ENCODE results near the gene TKFC.

DNA sequence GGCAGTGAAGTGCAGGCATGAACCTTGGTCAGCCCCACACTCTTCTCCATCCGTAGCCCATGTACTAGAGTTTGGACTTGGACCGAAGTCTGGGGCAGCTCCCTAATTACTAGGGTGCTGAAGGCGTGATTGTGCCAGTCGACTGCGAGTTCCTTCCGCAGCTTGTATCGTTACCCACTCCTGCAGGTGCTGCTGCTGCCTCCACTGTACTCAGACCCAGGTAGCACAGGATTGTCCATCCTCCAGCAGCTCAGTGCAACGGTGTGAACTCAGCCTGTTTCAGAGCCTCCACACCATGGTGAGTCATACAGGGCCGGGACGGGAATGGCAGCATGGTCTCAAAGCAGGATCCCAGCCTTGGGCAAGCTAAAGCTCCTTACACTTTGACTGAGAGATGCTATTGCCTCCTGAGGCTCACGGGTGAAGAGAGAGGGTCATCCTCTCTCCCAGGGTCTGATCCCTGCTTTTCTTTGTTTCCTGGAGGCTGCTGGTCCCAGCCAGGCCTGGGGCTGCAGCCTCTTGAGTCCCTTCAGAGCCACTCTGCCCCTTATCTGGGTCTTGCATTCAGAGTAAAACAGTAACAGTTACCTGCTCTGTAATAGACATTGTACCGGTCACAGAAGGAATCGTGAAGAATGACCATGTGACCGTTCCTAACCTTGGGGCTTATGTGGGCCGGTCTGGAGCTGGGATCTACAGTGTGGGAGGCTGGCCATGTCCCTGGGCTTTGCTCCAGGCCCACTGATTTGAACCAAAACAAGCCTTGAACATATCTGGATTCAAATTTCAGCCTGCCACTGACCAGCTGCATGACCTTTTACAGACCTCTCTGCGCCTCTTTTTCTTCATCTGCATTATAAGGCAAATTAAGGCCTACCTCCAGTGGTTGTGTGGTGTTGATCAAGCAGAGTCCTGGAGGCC lies 1.7 kb downstream of the TKFC start:
- no peak for TF ChIP-seq RAD21 (IDR thresholded peaks at IDR 0.05)
- TF ChIP-seq, protein P1, sequence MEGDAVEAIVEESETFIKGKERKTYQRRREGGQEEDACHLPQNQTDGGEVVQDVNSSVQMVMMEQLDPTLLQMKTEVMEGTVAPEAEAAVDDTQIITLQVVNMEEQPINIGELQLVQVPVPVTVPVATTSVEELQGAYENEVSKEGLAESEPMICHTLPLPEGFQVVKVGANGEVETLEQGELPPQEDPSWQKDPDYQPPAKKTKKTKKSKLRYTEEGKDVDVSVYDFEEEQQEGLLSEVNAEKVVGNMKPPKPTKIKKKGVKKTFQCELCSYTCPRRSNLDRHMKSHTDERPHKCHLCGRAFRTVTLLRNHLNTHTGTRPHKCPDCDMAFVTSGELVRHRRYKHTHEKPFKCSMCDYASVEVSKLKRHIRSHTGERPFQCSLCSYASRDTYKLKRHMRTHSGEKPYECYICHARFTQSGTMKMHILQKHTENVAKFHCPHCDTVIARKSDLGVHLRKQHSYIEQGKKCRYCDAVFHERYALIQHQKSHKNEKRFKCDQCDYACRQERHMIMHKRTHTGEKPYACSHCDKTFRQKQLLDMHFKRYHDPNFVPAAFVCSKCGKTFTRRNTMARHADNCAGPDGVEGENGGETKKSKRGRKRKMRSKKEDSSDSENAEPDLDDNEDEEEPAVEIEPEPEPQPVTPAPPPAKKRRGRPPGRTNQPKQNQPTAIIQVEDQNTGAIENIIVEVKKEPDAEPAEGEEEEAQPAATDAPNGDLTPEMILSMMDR (IDR thresholded peaks at IDR 0.05; ENCODE audit: low read depth, low read length, missing input control): no peak
- no peak for TF ChIP-seq GABPA (IDR thresholded peaks at IDR 0.05 in 1 of 2, conservative IDR thresholded peaks at IDR 0.05 in 1 of 2)
- TF ChIP-seq, protein P2, sequence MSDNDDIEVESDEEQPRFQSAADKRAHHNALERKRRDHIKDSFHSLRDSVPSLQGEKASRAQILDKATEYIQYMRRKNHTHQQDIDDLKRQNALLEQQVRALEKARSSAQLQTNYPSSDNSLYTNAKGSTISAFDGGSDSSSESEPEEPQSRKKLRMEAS (IDR thresholded peaks at IDR 0.05): no peak
- peak; percentile 38 for TF ChIP-seq YY1 (IDR thresholded peaks at IDR 0.05)
- TF ChIP-seq JUND (IDR thresholded peaks at IDR 0.05): peak; percentile 37 to 76
- TF ChIP-seq, protein P3, sequence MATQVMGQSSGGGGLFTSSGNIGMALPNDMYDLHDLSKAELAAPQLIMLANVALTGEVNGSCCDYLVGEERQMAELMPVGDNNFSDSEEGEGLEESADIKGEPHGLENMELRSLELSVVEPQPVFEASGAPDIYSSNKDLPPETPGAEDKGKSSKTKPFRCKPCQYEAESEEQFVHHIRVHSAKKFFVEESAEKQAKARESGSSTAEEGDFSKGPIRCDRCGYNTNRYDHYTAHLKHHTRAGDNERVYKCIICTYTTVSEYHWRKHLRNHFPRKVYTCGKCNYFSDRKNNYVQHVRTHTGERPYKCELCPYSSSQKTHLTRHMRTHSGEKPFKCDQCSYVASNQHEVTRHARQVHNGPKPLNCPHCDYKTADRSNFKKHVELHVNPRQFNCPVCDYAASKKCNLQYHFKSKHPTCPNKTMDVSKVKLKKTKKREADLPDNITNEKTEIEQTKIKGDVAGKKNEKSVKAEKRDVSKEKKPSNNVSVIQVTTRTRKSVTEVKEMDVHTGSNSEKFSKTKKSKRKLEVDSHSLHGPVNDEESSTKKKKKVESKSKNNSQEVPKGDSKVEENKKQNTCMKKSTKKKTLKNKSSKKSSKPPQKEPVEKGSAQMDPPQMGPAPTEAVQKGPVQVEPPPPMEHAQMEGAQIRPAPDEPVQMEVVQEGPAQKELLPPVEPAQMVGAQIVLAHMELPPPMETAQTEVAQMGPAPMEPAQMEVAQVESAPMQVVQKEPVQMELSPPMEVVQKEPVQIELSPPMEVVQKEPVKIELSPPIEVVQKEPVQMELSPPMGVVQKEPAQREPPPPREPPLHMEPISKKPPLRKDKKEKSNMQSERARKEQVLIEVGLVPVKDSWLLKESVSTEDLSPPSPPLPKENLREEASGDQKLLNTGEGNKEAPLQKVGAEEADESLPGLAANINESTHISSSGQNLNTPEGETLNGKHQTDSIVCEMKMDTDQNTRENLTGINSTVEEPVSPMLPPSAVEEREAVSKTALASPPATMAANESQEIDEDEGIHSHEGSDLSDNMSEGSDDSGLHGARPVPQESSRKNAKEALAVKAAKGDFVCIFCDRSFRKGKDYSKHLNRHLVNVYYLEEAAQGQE (IDR thresholded peaks at IDR 0.05): peak; percentile 67
- TF ChIP-seq EGR1 (IDR thresholded peaks at IDR 0.05; ENCODE audit: low read depth in 2 of 2): no peak
- TF ChIP-seq TAF1 (conservative IDR thresholded peaks at IDR 0.05): no peak
- TF ChIP-seq FOXA2 (IDR thresholded peaks at IDR 0.05): no peak
- no peak for TF ChIP-seq FOXA1 (IDR thresholded peaks at IDR 0.05)
- TF ChIP-seq NR2F2 (IDR thresholded peaks at IDR 0.05): no peak
